IMR-90 (cell line): ENCODE results near the gene BICD1. TPM values are rescaled to one million over a fixed set of nuclear protein-coding genes. Genes with fewer than 3 reads are reported as not detected.

Experiments
- ATAC-seq: fragments of 200-7000 bp; cut with Tn5 transposase; 2 replicates; pipeline ENCODE4 v1.9.1; 2020; ENCODE audit warnings: low read depth, mild to moderate bottlenecking, moderate library complexity
- BruUV-seq: library from RNA; stranded (reverse); fragments of 400-500 nt; replicated peaks from 2 replicates; lab custom pipeline; 2021; lab: Mats Ljungman, UMichigan
- CTCF ChIA-PET: fragments of 300-600 bp; formaldehyde crosslinking; extraction: SDS; loops from one replicate; lab custom pipeline; 2021; ENCODE audit warnings: antibody characterized with exemption; lab: Yijun Ruan, JAX
- POLR2A ChIA-PET: fragments of 300-600 bp; sonication (Branson Sonifier 250); formaldehyde crosslinking; loops from one replicate; lab custom pipeline; 2022; ENCODE audit warnings: antibody characterized with exemption; ENCODE audit not compliant: unreplicated experiment; lab: Charles Lee
- DNase-seq: peaks from one replicate; pipeline ENCODE4 v3.0.0; 2013
- H2AFZ ChIP-seq: replicated peaks from 2 replicates; pipeline ENCODE3; 2013; ENCODE audit warnings: low read length, mild to moderate bottlenecking; ENCODE audit not compliant: poor library complexity
- H2AK5ac ChIP-seq: 2 replicates; pipeline ENCODE4 v1.6.1; 2013; ENCODE audit warnings: low read depth, low read length, inconsistent platforms
- H2AK9ac ChIP-seq: replicated peaks from 2 replicates; pipeline ENCODE3; 2013; ENCODE audit warnings: mild to moderate bottlenecking, low read depth, low read length, moderate library complexity; ENCODE audit not compliant: poor library complexity
- H2BK120ac ChIP-seq: 2 replicates; pipeline ENCODE4 v1.6.1; 2013; ENCODE audit warnings: low read depth, low read length, inconsistent platforms
- H2BK15ac ChIP-seq: 3 replicates; pipeline ENCODE4 v1.6.1; 2013; ENCODE audit warnings: low read depth, low read length, inconsistent platforms
- H2BK20ac ChIP-seq: 2 replicates; pipeline ENCODE4 v1.6.1; 2013; ENCODE audit warnings: low read depth, mild to moderate bottlenecking, inconsistent platforms, low read length, moderate library complexity
- H2BK5ac ChIP-seq: 2 replicates; pipeline ENCODE4 v1.6.1; 2013; ENCODE audit warnings: mild to moderate bottlenecking, low read depth, low read length, inconsistent platforms; ENCODE audit not compliant: poor library complexity, severe bottlenecking
- H3K14ac ChIP-seq: replicated peaks from 2 replicates; pipeline ENCODE4 v1.6.1; 2013; ENCODE audit warnings: low read depth, low read length, inconsistent platforms
- H3K18ac ChIP-seq: 2 replicates; pipeline ENCODE4 v1.6.1; 2013; ENCODE audit warnings: low read depth, low read length, control low read depth
- H3K23ac ChIP-seq: 2 replicates; pipeline ENCODE4 v1.6.1; 2013; ENCODE audit warnings: low read depth, low read length, inconsistent platforms
- H3K27ac ChIP-seq: 2 replicates; pipeline ENCODE4 v1.5.1; 2013; ENCODE audit warnings: mild to moderate bottlenecking, control low read depth, low read length; ENCODE audit not compliant: insufficient read depth
- H3K27me3 ChIP-seq: 2 replicates; pipeline ENCODE4 v1.6.1; 2013; ENCODE audit warnings: low read length; ENCODE audit not compliant: control insufficient read depth, insufficient read depth
- H3K36me3 ChIP-seq: 2 replicates; pipeline ENCODE4 v1.6.1; 2013; ENCODE audit warnings: low read length, mixed read lengths; ENCODE audit not compliant: control insufficient read depth, insufficient read depth
- H3K4ac ChIP-seq: 2 replicates; pipeline ENCODE4 v1.6.1; 2013; ENCODE audit warnings: low read depth, low read length, inconsistent platforms
- H3K4me1 ChIP-seq: 2 replicates; pipeline ENCODE4 v1.6.1; 2013; ENCODE audit warnings: low read length, mixed read lengths; ENCODE audit not compliant: control insufficient read depth, insufficient read depth
- H3K4me2 ChIP-seq: 2 replicates; pipeline ENCODE4 v1.6.1; 2013; ENCODE audit warnings: low read depth, mild to moderate bottlenecking, control low read depth, low read length, moderate library complexity
- H3K4me3 ChIP-seq: 2 replicates; pipeline ENCODE4 v1.5.1; 2013; ENCODE audit warnings: low read depth, mild to moderate bottlenecking, control low read depth, low read length, moderate library complexity; ENCODE audit not compliant: insufficient read depth
- H3K56ac ChIP-seq: 2 replicates; pipeline ENCODE4 v1.6.1; 2013; ENCODE audit warnings: low read length, inconsistent platforms; ENCODE audit not compliant: insufficient read depth; ENCODE audit errors: extremely low read depth
- H3K79me1 ChIP-seq, 2 experiments: 2 replicates each; pipeline ENCODE4 v1.6.1; 2013; ENCODE audit warnings: low read length in 2 of 2, inconsistent platforms in 1 of 2, low read depth in 1 of 2
- H3K9ac ChIP-seq: 2 replicates; pipeline ENCODE4 v1.6.1; 2013; ENCODE audit warnings: low read depth, low read length, control low read depth
- H3K9me1 ChIP-seq: 2 replicates; pipeline ENCODE4 v1.6.1; 2013; ENCODE audit warnings: low read length, inconsistent platforms; ENCODE audit not compliant: insufficient read depth
- H3K9me3 ChIP-seq: 2 replicates; pipeline ENCODE4 v1.6.1; 2013; ENCODE audit warnings: low read length; ENCODE audit not compliant: control insufficient read depth, insufficient read depth
- H4K20me1 ChIP-seq: 2 replicates; pipeline ENCODE4 v1.6.1; 2013; ENCODE audit warnings: low read length, inconsistent platforms; ENCODE audit not compliant: insufficient read depth
- H4K5ac ChIP-seq: 2 replicates; pipeline ENCODE4 v1.6.1; 2013; ENCODE audit warnings: mild to moderate bottlenecking, low read depth, low read length, control low read depth
- H4K8ac ChIP-seq, 2 experiments: 2 replicates each; pipeline ENCODE4 v1.6.1; 2013; ENCODE audit warnings: low read depth in 2 of 2, low read length in 2 of 2, control low read depth in 1 of 2, inconsistent platforms in 1 of 2
- H4K91ac ChIP-seq: 2 replicates; pipeline ENCODE4 v1.6.1; 2013; ENCODE audit warnings: low read depth, low read length, inconsistent platforms; ENCODE audit not compliant: insufficient read depth
- BHLHE40 ChIP-seq: fragments of 150-350 bp; IDR thresholded peaks from 2 replicates; pipeline ENCODE4 v1.6.1; 2016; ENCODE audit warnings: mild to moderate bottlenecking, low read depth, low read length
- CHD1 ChIP-seq: IDR thresholded peaks from 2 replicates; pipeline ENCODE4 v1.6.1; 2012; ENCODE audit warnings: low read depth, low read length, improper control_type of control experiment
- FOS ChIP-seq: fragments of 150-350 bp; IDR thresholded peaks from 2 replicates; pipeline ENCODE4 v1.6.1; 2016; ENCODE audit warnings: low read depth, low read length
- MAFK ChIP-seq: IDR thresholded peaks from 2 replicates; pipeline ENCODE4 v1.6.1; 2012; ENCODE audit warnings: low read depth, low read length, improper control_type of control experiment
- NFE2L2 ChIP-seq: fragments of 150-350 bp; IDR thresholded peaks from 2 replicates; pipeline ENCODE4 v1.6.1; 2016; ENCODE audit warnings: low read depth, mild to moderate bottlenecking, low read length
- POLR2A ChIP-seq: IDR thresholded peaks from 2 replicates; pipeline ENCODE4 v1.6.1; 2012; ENCODE audit warnings: mild to moderate bottlenecking, low read depth, low read length
- RAD21 ChIP-seq: IDR thresholded peaks from 2 replicates; pipeline ENCODE4 v1.6.1; 2012; ENCODE audit warnings: low read length, improper control_type of control experiment
- SMC3 ChIP-seq: fragments of 150-350 bp; IDR thresholded peaks from 2 replicates; pipeline ENCODE4 v1.6.1; 2016; ENCODE audit warnings: low read depth, mild to moderate bottlenecking, antibody characterized with exemption, low read length, moderate library complexity
- WGBS, 2 experiments: methylation state at CpG; one replicate each; pipeline versions ENCODE4 v1.1.5 to v1.1.7; 2013; ENCODE audit warnings: missing lambda C conversion rate in 2 of 2; ENCODE audit not compliant: insufficient read length in 1 of 2; ENCODE audit errors: extremely low coverage in 2 of 2; 5-methylcytosine and 5-hydroxymethylcytosine counted together
- dilution Hi-C: fragments of 300-500 bp; cut with HindIII; formaldehyde crosslinking; loops from one replicate; pipeline ENCODE4 v1.14.3; 2018; ENCODE audit warnings: low sequenced_read_pairs; ENCODE audit not compliant: unreplicated experiment
- in situ Hi-C: fragments of 300-500 bp; cut with MboI; formaldehyde crosslinking; loops from 3 replicates; pipeline ENCODE4 v1.14.3; 2019; ENCODE audit warnings: low sequenced_read_pairs, inconsistent platforms, mixed read lengths
- intact Hi-C: fragments of 100-400 bp; cut with micrococcal nuclease; formaldehyde crosslinking; loops from 2 replicates; pipeline ENCODE4 v1.10.0; 2022
- polyA plus RNA-seq, 3 experiments: library from polyadenylated mRNA; depleted of rRNA; stranded (reverse); fragments of >200 nt; gene quantifications; 2 replicates each; pipeline ENCODE4 v1.2.3, GENCODE V29; 2012; ENCODE audit warnings: low replicate concordance in 1 of 3
- total RNA-seq: library from RNA; depleted of rRNA; stranded (reverse); fragments of >200 nt; gene quantifications from 2 replicates; pipeline ENCODE4 v1.2.3, GENCODE V29; 2012
- TF ChIP-seq, protein P1 (sequence below): fragments of 150-350 bp; IDR thresholded peaks from 2 replicates; pipeline ENCODE4 v1.6.1; 2017; ENCODE audit warnings: mild to moderate bottlenecking, antibody characterized with exemption, low read length, low read depth
- TF ChIP-seq, protein P2 (sequence below): conservative IDR thresholded peaks from 2 replicates; pipeline ENCODE4 v1.5.1; 2012; ENCODE audit warnings: mild to moderate bottlenecking, low read depth, low read length, improper control_type of control experiment
- TF ChIP-seq, protein P3 (sequence below): fragments of 150-350 bp; IDR thresholded peaks from 2 replicates; pipeline ENCODE4 v1.6.1; 2016; ENCODE audit warnings: low read depth, mild to moderate bottlenecking, low read length, moderate library complexity, borderline replicate concordance

The BICD1 gene
- total and polyA plus RNA-seq, 2 of the 4 experiments (the other 2 are of a cell fraction): 17.2 to 21.8 TPM

DNA sequence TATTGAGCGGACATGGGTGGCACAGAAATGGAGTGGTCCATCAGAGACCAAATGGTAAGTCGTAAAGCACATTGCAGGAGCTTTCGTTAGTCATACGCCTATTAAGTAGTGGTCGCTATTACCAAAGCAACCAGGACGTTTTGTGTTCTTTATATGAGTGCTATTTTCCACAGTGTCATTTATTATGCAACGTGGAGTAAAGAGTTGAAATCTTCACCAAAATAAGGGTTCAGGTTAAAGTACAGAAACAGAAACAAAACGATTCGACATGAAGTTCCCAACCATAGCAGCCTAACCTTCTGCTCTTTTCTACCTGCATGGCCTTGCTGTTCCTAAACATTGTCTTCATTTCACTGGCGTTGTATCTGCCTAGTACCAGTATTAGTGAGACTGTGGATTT is 272.6 kb downstream of the BICD1 start:
- Histone ChIP-seq H3K27ac (no peak overlapping the region), H3K4me1 (no peaks in the 10 kb centered on the region), H3K36me3 (no peaks in the 10 kb centered on the region; the same call in 1 of the 2 replicates), H4K8ac (no peak overlapping the region), H3K23ac (no peak overlapping the region), H3K18ac (no peak overlapping the region), H2BK5ac (no peak overlapping the region), H2AK9ac (no peak overlapping the region), H3K14ac (no peak overlapping the region), H3K27me3 (no peaks in the 10 kb centered on the region), H2BK120ac (no peak overlapping the region), H3K4me3 (no peak overlapping the region), H3K4me2 (no peak overlapping the region), H3K79me1 (no peaks in the 10 kb centered on the region), H2BK20ac (no peak overlapping the region), H3K9ac (no peak overlapping the region), H3K9me1 (no peaks in the 10 kb centered on the region), H2AK5ac (no peak overlapping the region), H3K9me3 (no peaks in the 10 kb centered on the region), H2AFZ (no peak overlapping the region), H4K91ac (no peak overlapping the region), H2BK15ac (no peak overlapping the region), H4K5ac (no peak overlapping the region), H3K4ac (no peak overlapping the region), H4K20me1 (no peaks in the 10 kb centered on the region), H3K56ac (no peak overlapping the region)
- DNase-seq: no peak
- POLR2A ChIA-PET: no interaction called here
- 100% methylated on average over 1 of the region's 10 CpGs; no CpG with 5 or more reads in 1 of the 2 experiments for WGBS, 2 experiments
- in situ Hi-C loops (no loop called here), intact Hi-C loops (no loop called here), dilution Hi-C loops (no loop called here)
- CTCF ChIA-PET: interaction anchor here (0.6 kb wide), 1 partner anchor 74 kb away, joined by 3 read pairs; no protein-coding TSS in a partner anchor
- BruUV-seq: no TSS peak
- TF ChIP-seq NFE2L2: no peak
- TF ChIP-seq, protein P1, sequence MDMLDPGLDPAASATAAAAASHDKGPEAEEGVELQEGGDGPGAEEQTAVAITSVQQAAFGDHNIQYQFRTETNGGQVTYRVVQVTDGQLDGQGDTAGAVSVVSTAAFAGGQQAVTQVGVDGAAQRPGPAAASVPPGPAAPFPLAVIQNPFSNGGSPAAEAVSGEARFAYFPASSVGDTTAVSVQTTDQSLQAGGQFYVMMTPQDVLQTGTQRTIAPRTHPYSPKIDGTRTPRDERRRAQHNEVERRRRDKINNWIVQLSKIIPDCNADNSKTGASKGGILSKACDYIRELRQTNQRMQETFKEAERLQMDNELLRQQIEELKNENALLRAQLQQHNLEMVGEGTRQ: no peak
- TF ChIP-seq SMC3: no peak
- TF ChIP-seq, protein P2, sequence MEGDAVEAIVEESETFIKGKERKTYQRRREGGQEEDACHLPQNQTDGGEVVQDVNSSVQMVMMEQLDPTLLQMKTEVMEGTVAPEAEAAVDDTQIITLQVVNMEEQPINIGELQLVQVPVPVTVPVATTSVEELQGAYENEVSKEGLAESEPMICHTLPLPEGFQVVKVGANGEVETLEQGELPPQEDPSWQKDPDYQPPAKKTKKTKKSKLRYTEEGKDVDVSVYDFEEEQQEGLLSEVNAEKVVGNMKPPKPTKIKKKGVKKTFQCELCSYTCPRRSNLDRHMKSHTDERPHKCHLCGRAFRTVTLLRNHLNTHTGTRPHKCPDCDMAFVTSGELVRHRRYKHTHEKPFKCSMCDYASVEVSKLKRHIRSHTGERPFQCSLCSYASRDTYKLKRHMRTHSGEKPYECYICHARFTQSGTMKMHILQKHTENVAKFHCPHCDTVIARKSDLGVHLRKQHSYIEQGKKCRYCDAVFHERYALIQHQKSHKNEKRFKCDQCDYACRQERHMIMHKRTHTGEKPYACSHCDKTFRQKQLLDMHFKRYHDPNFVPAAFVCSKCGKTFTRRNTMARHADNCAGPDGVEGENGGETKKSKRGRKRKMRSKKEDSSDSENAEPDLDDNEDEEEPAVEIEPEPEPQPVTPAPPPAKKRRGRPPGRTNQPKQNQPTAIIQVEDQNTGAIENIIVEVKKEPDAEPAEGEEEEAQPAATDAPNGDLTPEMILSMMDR: no peak
- no peak for TF ChIP-seq CHD1
- no peak for TF ChIP-seq RAD21
- TF ChIP-seq, protein P3, sequence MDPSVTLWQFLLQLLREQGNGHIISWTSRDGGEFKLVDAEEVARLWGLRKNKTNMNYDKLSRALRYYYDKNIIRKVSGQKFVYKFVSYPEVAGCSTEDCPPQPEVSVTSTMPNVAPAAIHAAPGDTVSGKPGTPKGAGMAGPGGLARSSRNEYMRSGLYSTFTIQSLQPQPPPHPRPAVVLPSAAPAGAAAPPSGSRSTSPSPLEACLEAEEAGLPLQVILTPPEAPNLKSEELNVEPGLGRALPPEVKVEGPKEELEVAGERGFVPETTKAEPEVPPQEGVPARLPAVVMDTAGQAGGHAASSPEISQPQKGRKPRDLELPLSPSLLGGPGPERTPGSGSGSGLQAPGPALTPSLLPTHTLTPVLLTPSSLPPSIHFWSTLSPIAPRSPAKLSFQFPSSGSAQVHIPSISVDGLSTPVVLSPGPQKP: no peak
- TF ChIP-seq POLR2A: no peak
- TF ChIP-seq MAFK: no peak
- no peak for TF ChIP-seq BHLHE40
- no peak for TF ChIP-seq FOS
- ATAC-seq: no peak
